ENCODE data around the gene NEBL. TPM values are rescaled to one million over a fixed set of nuclear protein-coding genes. Genes with fewer than 3 reads are reported as not detected.

NEBL gene
- total and polyA plus RNA-seq, 9 of the 15 experiments (the other 6 are each of a cell fraction or from before 2014, with no cell fraction given): 0.82 to 14.6 (median 9.8) TPM

- ATAC-seq (no peak), FAIRE-seq (no peak), DNase-seq (ENCODE audit: extremely low read depth in 1 of 4, low spot score in 3 of 4) (peak in 1 of 4 experiments; percentile 4)
- no peak overlapping the region for H3K4me3 ChIP-seq
- no peaks in the 10 kb centered on the region for H3K36me3 ChIP-seq (ENCODE audit: control insufficient read depth, insufficient read depth, low read length)
- H3K9ac ChIP-seq (ENCODE audit: insufficient read depth in 1 of 2, low read depth in 2 of 2, low read length in 2 of 2): no peak overlapping the region
- 17% methylated on average over 6 of the region's 6 CpGs for WGBS (ENCODE audit: insufficient coverage, low coverage, missing lambda C conversion rate)
- ChIA-PET CTCF (ENCODE audit: low intra/inter-chr PET ratio) (no interaction called here), POLR2A (no interaction called here)
- no peaks in the 10 kb centered on the region for H3K4me1 ChIP-seq (replicated peaks in 1 of 2; ENCODE audit: control insufficient read depth in 2 of 2, insufficient read depth in 2 of 2, low read length in 2 of 2)
- no peaks in the 10 kb centered on the region for H4K20me1 ChIP-seq (replicated peaks; ENCODE audit: control insufficient read depth, insufficient read depth, low read length)
- TF ChIP-seq PHF20 (IDR thresholded peaks at IDR 0.05; ENCODE audit: partially characterized antibody): no peak
- TF ChIP-seq NUFIP1 (IDR thresholded peaks at IDR 0.05; ENCODE audit: partially characterized antibody): no peak
- H3K79me2 ChIP-seq (ENCODE audit: control insufficient read depth, insufficient read depth, low read length): no peaks in the 10 kb centered on the region
- H3K9me1 ChIP-seq (ENCODE audit: control insufficient read depth, insufficient read depth, low read length): no peaks in the 10 kb centered on the region
- H3K27ac ChIP-seq (ENCODE audit: extremely low read depth, low read depth, low read length): no peak overlapping the region
- no TSS peak for BruUV-seq (replicated peaks)
- no peaks in the 10 kb centered on the region for H3K27me3 ChIP-seq (ENCODE audit: control insufficient read depth in 2 of 2, insufficient read depth in 2 of 2, low read length in 2 of 2)
- in situ Hi-C loops (cut with MboI) (no loop called here), intact Hi-C loops (cut with micrococcal nuclease) (no loop called here)
- H3K9me3 ChIP-seq (replicated peaks; ENCODE audit: control insufficient read depth, insufficient read depth, low read depth, low read length): no peaks in the 10 kb centered on the region
- H2AFZ ChIP-seq (ENCODE audit: low read depth, low read length): no peak overlapping the region
- no peak overlapping the region for H3K4me2 ChIP-seq (ENCODE audit: insufficient read depth, low read length)
Measured at GRCh38 chr10:20890491-20891337, 6.4 kb downstream of the NEBL start.

- FAIRE-seq (no peak), ATAC-seq (no peak), DNase-seq (ENCODE audit: extremely low read depth in 1 of 4, low spot score in 3 of 4) (no peak)
- Histone ChIP-seq H3K4me1 (replicated peaks in 1 of 2; ENCODE audit: control insufficient read depth in 2 of 2, insufficient read depth in 2 of 2, low read length in 2 of 2) (no peaks in the 10 kb centered on the region), H3K36me3 (ENCODE audit: control insufficient read depth, insufficient read depth, low read length) (no peaks in the 10 kb centered on the region), H3K9me1 (ENCODE audit: control insufficient read depth, insufficient read depth, low read length) (no peaks in the 10 kb centered on the region), H3K79me2 (ENCODE audit: control insufficient read depth, insufficient read depth, low read length) (no peaks in the 10 kb centered on the region), H3K27me3 (ENCODE audit: control insufficient read depth in 2 of 2, insufficient read depth in 2 of 2, low read length in 2 of 2) (no peaks in the 10 kb centered on the region), H3K27ac (ENCODE audit: extremely low read depth, low read depth, low read length) (no peak overlapping the region), H3K9ac (ENCODE audit: insufficient read depth in 1 of 2, low read depth in 2 of 2, low read length in 2 of 2) (no peak overlapping the region), H3K4me3 (no peak overlapping the region), H3K9me3 (replicated peaks; ENCODE audit: control insufficient read depth, insufficient read depth, low read depth, low read length) (no peaks in the 10 kb centered on the region), H3K4me2 (ENCODE audit: insufficient read depth, low read length) (no peak overlapping the region), H2AFZ (ENCODE audit: low read depth, low read length) (no peak overlapping the region), H4K20me1 (replicated peaks; ENCODE audit: control insufficient read depth, insufficient read depth, low read length) (no peaks in the 10 kb centered on the region)
- intact Hi-C loops (cut with micrococcal nuclease) (no loop called here), in situ Hi-C loops (cut with MboI) (no loop called here)
- CTCF ChIA-PET (ENCODE audit: low intra/inter-chr PET ratio): no interaction called here
- BruUV-seq (replicated peaks): no TSS peak
- WGBS (ENCODE audit: insufficient coverage, low coverage, missing lambda C conversion rate): 30% methylated on average over 6 of the region's 6 CpGs
- POLR2A ChIA-PET: no interaction called here
- TF ChIP-seq PATZ1 (CRISPR knock-in tag; IDR thresholded peaks at IDR 0.05; ENCODE audit: borderline replicate concordance) (no peak), ARHGAP35 (IDR thresholded peaks at IDR 0.05; ENCODE audit: partially characterized antibody) (no peak), POLR2A (conservative IDR thresholded peaks at IDR 0.05) (no peak), ARNT (IDR thresholded peaks at IDR 0.05) (no peak), ERF (CRISPR knock-in tag; IDR thresholded peaks at IDR 0.05) (no peak), ZNF143 (CRISPR knock-in tag; IDR thresholded peaks at IDR 0.05) (no peak), DDX20 (tag; IDR thresholded peaks at IDR 0.05; ENCODE audit: low read depth) (no peak), VEZF1 (CRISPR knock-in tag; IDR thresholded peaks at IDR 0.05) (no peak)
Measured at GRCh38 chr10:20890009-20890408, 7.1 kb downstream of the NEBL start.
